Measurements from ENCODE around the gene TUBGCP3. TPM values are rescaled to one million over a fixed set of nuclear protein-coding genes. Genes with fewer than 3 reads are reported as not detected.

The TUBGCP3 gene, protein sequence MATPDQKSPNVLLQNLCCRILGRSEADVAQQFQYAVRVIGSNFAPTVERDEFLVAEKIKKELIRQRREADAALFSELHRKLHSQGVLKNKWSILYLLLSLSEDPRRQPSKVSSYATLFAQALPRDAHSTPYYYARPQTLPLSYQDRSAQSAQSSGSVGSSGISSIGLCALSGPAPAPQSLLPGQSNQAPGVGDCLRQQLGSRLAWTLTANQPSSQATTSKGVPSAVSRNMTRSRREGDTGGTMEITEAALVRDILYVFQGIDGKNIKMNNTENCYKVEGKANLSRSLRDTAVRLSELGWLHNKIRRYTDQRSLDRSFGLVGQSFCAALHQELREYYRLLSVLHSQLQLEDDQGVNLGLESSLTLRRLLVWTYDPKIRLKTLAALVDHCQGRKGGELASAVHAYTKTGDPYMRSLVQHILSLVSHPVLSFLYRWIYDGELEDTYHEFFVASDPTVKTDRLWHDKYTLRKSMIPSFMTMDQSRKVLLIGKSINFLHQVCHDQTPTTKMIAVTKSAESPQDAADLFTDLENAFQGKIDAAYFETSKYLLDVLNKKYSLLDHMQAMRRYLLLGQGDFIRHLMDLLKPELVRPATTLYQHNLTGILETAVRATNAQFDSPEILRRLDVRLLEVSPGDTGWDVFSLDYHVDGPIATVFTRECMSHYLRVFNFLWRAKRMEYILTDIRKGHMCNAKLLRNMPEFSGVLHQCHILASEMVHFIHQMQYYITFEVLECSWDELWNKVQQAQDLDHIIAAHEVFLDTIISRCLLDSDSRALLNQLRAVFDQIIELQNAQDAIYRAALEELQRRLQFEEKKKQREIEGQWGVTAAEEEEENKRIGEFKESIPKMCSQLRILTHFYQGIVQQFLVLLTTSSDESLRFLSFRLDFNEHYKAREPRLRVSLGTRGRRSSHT
- 16.5 to 17.5 TPM (median 17.1 TPM) in 5 replicates for total RNA-seq (2022; extraction: Qiagen RNA extraction; ENCODE audit: low read depth)

DNA sequence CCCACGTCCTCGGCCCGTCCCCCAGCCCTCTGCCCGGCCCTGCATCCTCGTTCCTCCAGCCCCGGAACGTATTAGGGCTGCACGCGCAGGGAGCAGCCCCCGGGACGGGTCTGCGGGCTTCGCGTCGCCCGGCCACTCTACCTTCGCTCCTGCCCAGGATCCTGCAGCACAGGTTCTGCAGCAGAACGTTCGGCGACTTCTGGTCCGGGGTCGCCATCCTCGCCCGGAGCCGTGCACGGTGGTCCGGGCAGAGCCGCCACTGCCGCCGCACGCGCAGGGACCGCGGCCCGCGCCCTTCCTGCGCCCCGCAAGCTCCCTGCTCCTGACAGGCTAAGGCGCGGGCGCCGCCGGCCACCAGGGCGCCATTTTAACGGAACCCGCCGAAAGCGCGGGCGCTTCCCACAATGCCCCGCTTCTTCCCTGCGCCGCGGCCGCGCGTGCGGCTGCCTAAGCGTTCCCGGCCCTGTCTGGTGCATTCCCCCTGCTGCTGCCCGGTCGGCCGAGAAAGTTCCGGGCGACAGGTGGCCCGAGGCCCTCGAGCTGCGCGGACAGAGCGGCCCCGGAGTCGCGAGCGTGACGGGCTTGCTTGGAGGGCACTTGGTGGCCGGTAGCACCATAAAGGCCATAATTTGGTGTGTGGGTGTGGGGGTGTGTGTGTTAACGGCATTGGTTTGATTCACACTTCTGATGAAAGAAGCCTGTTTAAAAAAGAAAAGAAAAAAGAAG lies at the start of gene TUBGCP3:
TUBGCP3 (minus strand) TSS at position 390 of the 726 bp plus-strand sequence; CDS start at position 217, 173 bp downstream.

Other genes starting within 250 kb of the TUBGCP3 start
- gene SPACA7, start 211.8 kb downstream of the TUBGCP3 start, total RNA-seq (2022; extraction: Qiagen RNA extraction; ENCODE audit: low read depth) = not detected in 5 replicates
- 5.3 to 10.8 TPM (median 9.0 TPM) in 5 replicates for gene ATP11A, start 101.9 kb upstream of the TUBGCP3 start, total RNA-seq (2022; extraction: Qiagen RNA extraction; ENCODE audit: low read depth)

Measured in A549 treated with RU486 at 1 μM for 4 hours (cell line).